Left lung (tissue), 10 donors: ENCODE data around the gene SDHB. TPM values are rescaled to one million over a fixed set of nuclear protein-coding genes. Genes with fewer than 3 reads are reported as not detected.

ENCODE experiments used
- ATAC-seq: fragments of 200-7000 bp; cut with Tn5 transposase; one replicate; pipeline ENCODE4 v1.9.1; 2020; ENCODE audit warnings: moderate library complexity
- DNase-seq, 4 donors: peaks; one replicate each; pipeline ENCODE4 v3.0.0-alpha.2; 2013 to 2020
- H3K27ac ChIP-seq, 2 donors: fragments of 200-600 bp; sonication (generic) in 1 of 2; one replicate each; pipeline versions ENCODE4 v1.5.0 to v1.8.0; 2020 to 2021
- H3K27me3 ChIP-seq, 2 donors: fragments of 200-600 bp; sonication (generic) in 1 of 2; one replicate each; pipeline versions ENCODE4 v1.5.0 to v1.8.0; 2020 to 2021
- H3K36me3 ChIP-seq, 2 donors: fragments of 200-600 bp; sonication (generic) in 1 of 2; one replicate each; pipeline versions ENCODE4 v1.5.0 to v1.8.0; 2020 to 2021
- H3K4me1 ChIP-seq, 2 donors: fragments of 200-600 bp; one replicate each; pipeline ENCODE4 v1.8.0; 2021
- H3K4me3 ChIP-seq, 2 donors: fragments of 200-600 bp; sonication (generic) in 1 of 2; one replicate each; pipeline versions ENCODE4 v1.5.0 to v1.8.0; 2020 to 2021; ENCODE audit warnings: mild to moderate bottlenecking in 1 of 2
- H3K9me3 ChIP-seq, 2 donors: fragments of 200-600 bp; sonication (generic) in 1 of 2; one replicate each; pipeline versions ENCODE4 v1.5.0 to v1.8.0; 2020 to 2021
- CTCF ChIP-seq, 2 donors: fragments of 200-600 bp; sonication (generic) in 1 of 2; IDR thresholded peaks; one replicate each; pipeline versions ENCODE4 v1.5.0 to v1.8.0; 2021; ENCODE audit warnings: antibody characterized with exemption in 2 of 2
- intact Hi-C, 2 donors: fragments of 100-400 bp; cut with DNase I; formaldehyde crosslinking; loops; one replicate each; pipeline versions ENCODE4 v1.11.2 to v1.14.2; 2022
- polyA plus RNA-seq, 6 donors: library from polyadenylated mRNA; unstranded; fragments of 120-200 nt; gene quantifications; one replicate each; pipeline ENCODE4 v1.2.1, GENCODE V29; 2013; ENCODE audit not compliant: insufficient read length in 6 of 6
- total RNA-seq, 2 donors: library from RNA; stranded (reverse); fragmentation: NEBNext Ultra II Directional; extraction: Animal tissue kit (Norgen Biotek cat#: 25700); gene quantifications; one replicate each; pipeline ENCODE4 v1.2.1, GENCODE V29; 2021
- donor health status: DM: no; HTN: yes; CAD: no.
- donor health status: DM: no; HTN: no; CAD: no.

The SDHB gene
- total and polyA plus RNA-seq, 8 donors = 86.8 to 110 (median 98.1) TPM

- H3K36me3 ChIP-seq = no peaks in the 10 kb centered on the region
- ATAC-seq = peak; percentile 6
Measured at GRCh38 chr1:17060306-17060749, 6.5 kb upstream of the SDHB start.

DNA sequence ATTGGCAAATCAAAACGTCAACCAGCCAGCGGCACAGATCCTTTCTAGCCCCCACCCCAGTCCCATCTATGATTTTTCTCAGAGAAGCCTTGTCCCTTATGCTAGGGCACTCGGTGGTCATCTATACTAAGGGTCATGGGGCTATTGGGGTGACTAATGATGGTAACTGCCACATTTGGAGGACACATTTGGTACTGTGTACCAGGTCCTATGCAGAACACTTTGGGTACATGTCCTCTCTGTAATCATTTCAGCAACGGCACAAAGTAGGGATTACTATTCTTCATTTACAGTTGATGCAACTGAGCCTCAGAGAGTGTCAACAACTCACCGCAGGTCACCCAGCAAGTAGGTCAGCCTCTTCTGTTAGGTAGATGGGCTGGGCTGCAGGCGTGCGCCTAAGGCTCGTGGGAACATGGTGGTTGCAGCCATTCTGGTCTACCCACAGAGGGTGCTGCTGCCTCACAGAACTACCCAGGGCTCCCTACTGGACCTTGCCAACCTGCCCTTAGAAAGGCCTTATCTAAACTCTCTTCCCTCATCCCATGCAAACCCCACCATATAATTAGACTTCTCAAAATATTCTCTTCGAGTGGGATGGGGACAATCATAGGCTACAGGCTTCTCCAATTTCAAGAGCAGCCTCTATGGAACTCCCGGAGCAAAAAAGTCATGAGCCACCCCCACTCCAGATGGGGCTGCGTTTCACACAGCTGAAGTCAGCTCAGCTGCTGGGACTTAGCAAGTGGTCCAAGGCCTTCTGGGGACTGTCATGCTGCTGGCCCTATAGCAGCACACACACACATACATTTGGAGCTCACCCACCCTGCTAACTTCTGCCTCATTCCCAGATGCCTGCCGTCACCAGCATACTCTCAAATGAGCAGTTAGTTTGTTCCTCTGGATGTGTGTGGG is 5.8 kb upstream of the SDHB start:
- intact Hi-C loops = loop anchor here in 1 of 2 donors (5.0 kb wide), 1 partner anchor 178 kb away; no protein-coding TSS in a partner anchor
- DNase-seq (peak in 3 of 4 donors; percentile 62 to 90 (median 77)), ATAC-seq (peak; percentile 95)
- Histone ChIP-seq H3K27me3 (no peaks in the 10 kb centered on the region), H3K4me3 (no peak overlapping the region), H3K4me1 (peaks cover 0 to 39% of the 10 kb centered on the region in 2 donors), H3K36me3 (no peaks in the 10 kb centered on the region), H3K9me3 (no peaks in the 10 kb centered on the region), H3K27ac (peak overlapping the region in 1 of 2 donors; percentile 73)
- peak; percentile 57 to 74 for TF ChIP-seq CTCF (IDR thresholded peaks at IDR 0.05)

More at GRCh38 chr1:17060306-17060749, 6.5 kb upstream of the SDHB start:
- Histone ChIP-seq H3K27ac (peak overlapping the region in 1 of 2 donors; percentile 73), H3K9me3 (peaks cover 0 to 3% of the 10 kb centered on the region in 2 donors), H3K4me3 (no peak overlapping the region), H3K27me3 (no peaks in the 10 kb centered on the region), H3K4me1 (peaks cover 0 to 44% of the 10 kb centered on the region in 2 donors)
- TF ChIP-seq CTCF (IDR thresholded peaks at IDR 0.05) = no peak
- intact Hi-C loops = loop anchor here in 1 of 2 donors (5.0 kb wide), 1 partner anchor 177 kb away; no protein-coding TSS in a partner anchor
- DNase-seq = no peak

- intact Hi-C loops = no loop called here
- Histone ChIP-seq H3K9me3 (no peaks in the 10 kb centered on the region), H3K27ac (no peak overlapping the region), H3K4me3 (no peak overlapping the region), H3K27me3 (no peaks in the 10 kb centered on the region), H3K4me1 (peaks cover 10 to 40% of the 10 kb centered on the region in 2 donors), H3K36me3 (peaks cover 0 to 2% of the 10 kb centered on the region in 2 donors)
- DNase-seq = no peak
- no peak for ATAC-seq
- TF ChIP-seq CTCF (IDR thresholded peaks at IDR 0.05) = no peak
Measured at GRCh38 chr1:17056551-17056950, 2.7 kb upstream of the SDHB start.

- DNase-seq (no peak), ATAC-seq (no peak)
- H3K4me3 ChIP-seq = no peak overlapping the region
- H3K27ac ChIP-seq = no peak overlapping the region
- H3K9me3 ChIP-seq = no peaks in the 10 kb centered on the region
- peaks cover 0 to 8% of the 10 kb centered on the region in 2 donors for H3K36me3 ChIP-seq
- no peak for TF ChIP-seq CTCF (IDR thresholded peaks at IDR 0.05)
- intact Hi-C loops = no loop called here
- peaks cover 10 to 38% of the 10 kb centered on the region in 2 donors for H3K4me1 ChIP-seq
- no peaks in the 10 kb centered on the region for H3K27me3 ChIP-seq
Measured at GRCh38 chr1:17055801-17056200, 2.0 kb upstream of the SDHB start.

DNA sequence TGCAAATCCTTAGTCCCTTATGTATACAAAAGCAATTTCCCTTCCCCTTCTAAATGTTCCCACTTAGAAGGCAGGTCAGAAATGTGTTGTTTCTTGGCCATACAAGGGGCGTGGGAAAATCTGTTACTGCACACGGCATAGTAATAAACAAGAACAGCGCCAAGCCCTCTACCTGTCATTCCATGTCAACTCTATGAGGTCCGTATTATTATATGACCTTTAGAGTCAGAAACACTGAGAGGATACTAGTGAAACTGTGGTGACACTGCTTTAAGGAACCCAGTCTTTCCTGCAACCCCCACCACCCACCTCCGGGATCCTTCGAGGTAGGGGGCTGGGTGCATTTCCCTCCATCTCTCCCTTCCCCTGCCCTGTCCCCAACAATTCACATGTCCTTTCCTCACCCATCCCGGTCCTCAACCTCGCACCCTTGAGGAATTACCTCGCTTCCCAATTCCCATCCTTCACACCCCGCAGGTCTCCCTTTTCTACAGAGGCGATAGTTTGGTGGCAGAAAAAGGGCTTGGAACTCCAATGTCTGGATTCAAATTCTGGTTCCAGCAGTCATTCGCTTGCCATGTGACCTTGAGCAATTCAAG is 647 bp downstream of the SDHB start:
- Histone ChIP-seq H3K27me3 (no peaks in the 10 kb centered on the region), H3K36me3 (peaks cover 0 to 28% of the 10 kb centered on the region in 2 donors), H3K4me1 (peaks cover 10 to 23% of the 10 kb centered on the region in 2 donors), H3K27ac (peak overlapping the region; percentile 81 to 85), H3K9me3 (no peaks in the 10 kb centered on the region), H3K4me3 (peak overlapping the region; percentile 65 to 72)
- DNase-seq (no peak), ATAC-seq (no peak)
- no peak for TF ChIP-seq CTCF (IDR thresholded peaks at IDR 0.05)
- intact Hi-C loops = no loop called here
